Panc1 (cell line): Measurements from ENCODE around the gene NDST1. TPM values are rescaled to one million over a fixed set of nuclear protein-coding genes. Genes with fewer than 3 reads are reported as not detected.

Experiments
- ATAC-seq: fragments of 200-7000 bp; cut with Tn5 transposase; 2 replicates; pipeline ENCODE4 v1.9.1; 2020; ENCODE audit warnings: mild to moderate bottlenecking, moderate library complexity
- BruUV-seq: library from RNA; stranded (reverse); fragments of 400-500 nt; replicated peaks from 2 replicates; lab custom pipeline; 2021; lab: Mats Ljungman, UMichigan
- CTCF ChIA-PET: fragments of 300-600 bp; sonication (Branson Sonifier 250); formaldehyde crosslinking; loops from one replicate; lab custom pipeline; 2022; ENCODE audit warnings: antibody characterized with exemption; lab: Charles Lee
- POLR2A ChIA-PET: fragments of 300-600 bp; sonication (Branson Sonifier 250); formaldehyde crosslinking; loops from one replicate; lab custom pipeline; 2022; ENCODE audit warnings: antibody characterized with exemption; lab: Charles Lee
- DNase-seq: peaks from one replicate; pipeline ENCODE4 v3.0.0-alpha.2; 2010; ENCODE audit warnings: low read depth, low spot score
- H3K27ac ChIP-seq: 2 replicates; pipeline ENCODE4 v1.5.1; 2011; ENCODE audit warnings: mild to moderate bottlenecking, low read length, inconsistent platforms
- H3K27me3 ChIP-seq: fragments of 200-500 bp; sonication (Bioruptor generic); 2 replicates; pipeline ENCODE4 v1.6.0; 2014; ENCODE audit warnings: low read length, inconsistent platforms; ENCODE audit not compliant: control insufficient read depth, insufficient read depth
- H3K36me3 ChIP-seq: fragments of 200-500 bp; sonication (Bioruptor generic); 2 replicates; pipeline ENCODE4 v1.5.1; 2014; ENCODE audit warnings: inconsistent platforms, mild to moderate bottlenecking, low read length, moderate library complexity; ENCODE audit not compliant: control insufficient read depth, insufficient read depth
- H3K4me1 ChIP-seq: 2 replicates; pipeline ENCODE4 v1.5.1; 2011; ENCODE audit warnings: inconsistent platforms, mild to moderate bottlenecking, low read length, moderate library complexity; ENCODE audit not compliant: control insufficient read depth, insufficient read depth
- H3K4me3 ChIP-seq, 2 experiments: 2 replicates each; pipeline ENCODE4 v1.5.1; 2011 to 2012; ENCODE audit warnings: low read depth in 2 of 2, low read length in 2 of 2, mild to moderate bottlenecking in 2 of 2, inconsistent platforms in 1 of 2, moderate library complexity in 1 of 2
- H3K9me3 ChIP-seq: fragments of 200-500 bp; sonication (Bioruptor generic); 2 replicates; pipeline ENCODE4 v1.5.1; 2014; ENCODE audit warnings: low read depth, mild to moderate bottlenecking, inconsistent platforms, low read length, moderate library complexity; ENCODE audit not compliant: control insufficient read depth, insufficient read depth
- CTCF ChIP-seq: fragments of 450-650 bp; IDR thresholded peaks from 2 replicates; pipeline ENCODE4 v1.5.1; 2017; ENCODE audit warnings: mild to moderate bottlenecking
- POLR2AphosphoS5 ChIP-seq: IDR thresholded peaks from 2 replicates; pipeline ENCODE4 v1.6.1; 2012; ENCODE audit warnings: mild to moderate bottlenecking, low read depth, low read length, moderate library complexity
- REST ChIP-seq, 2 experiments: IDR thresholded peaks; 2 replicates each; pipeline ENCODE4 v1.6.1; 2011 to 2012; ENCODE audit warnings: low read depth in 2 of 2, control low read depth in 1 of 2, low read length in 1 of 2, mild to moderate bottlenecking in 1 of 2, moderate library complexity in 1 of 2; ENCODE audit not compliant: insufficient read depth in 1 of 2
- SIN3A ChIP-seq: IDR thresholded peaks from 2 replicates; pipeline ENCODE4 v1.6.1; 2012; ENCODE audit warnings: low read depth, mild to moderate bottlenecking, low read length, moderate library complexity, borderline replicate concordance; ENCODE audit not compliant: insufficient read depth
- in situ Hi-C: cut with HindIII; loops from 2 replicates; pipeline ENCODE4 v1.10.0; 2016; ENCODE audit warnings: low sequenced_read_pairs, low pct_unique_long_range_greater_than_20kb
- intact Hi-C: fragments of 100-400 bp; cut with micrococcal nuclease; formaldehyde crosslinking; loops from one replicate; pipeline ENCODE4 v1.10.0; 2022; ENCODE audit not compliant: unreplicated experiment
- total RNA-seq: library from RNA; stranded (reverse); gene quantifications from one replicate; pipeline ENCODE4 v1.2.1, GENCODE V29; 2021; ENCODE audit not compliant: unreplicated experiment

The NDST1 gene
- total RNA-seq, 1 experiment from 2014 or later: 142 TPM

GRCh38 chr5:150484964-150485692 is 22.8 kb upstream of the NDST1 start:
- Histone ChIP-seq H3K9me3 (no peaks in the 10 kb centered on the region), H3K27me3 (no peaks in the 10 kb centered on the region), H3K4me1 (peaks cover 40% of the 10 kb centered on the region), H3K4me3 (peak overlapping the region; percentile 79 to 81), H3K36me3 (no peaks in the 10 kb centered on the region), H3K27ac (peak overlapping the region; percentile 85)
- intact Hi-C loops (no loop called here), in situ Hi-C loops (no loop called here)
- ATAC-seq (no peak), DNase-seq (no peak)
- CTCF ChIA-PET: interaction anchor here (0.5 to 0.7 kb wide), 3 partner anchors 11 to 172 kb away, joined by 3 read pairs; no protein-coding TSS in a partner anchor
- TF ChIP-seq SIN3A: no peak
- no peak for TF ChIP-seq REST (IDR thresholded peaks at IDR 0.05; ENCODE audit: insufficient read depth in 1 of 2, low read depth in 2 of 2, low read length in 1 of 2)
- POLR2A ChIA-PET: interaction anchor here (0.5 kb wide), 1 partner anchor 31 kb away, joined by 3 read pairs; no protein-coding TSS in a partner anchor
- TSS peak; percentile 80 for BruUV-seq

GRCh38 chr5:150485693-150486401 is 22.1 kb upstream of the NDST1 start:
- Histone ChIP-seq H3K27me3 (no peaks in the 10 kb centered on the region), H3K9me3 (no peaks in the 10 kb centered on the region), H3K4me3 (peak overlapping the region; percentile 79 to 81), H3K4me1 (peaks cover 47% of the 10 kb centered on the region), H3K36me3 (no peaks in the 10 kb centered on the region), H3K27ac (peak overlapping the region; percentile 85)
- in situ Hi-C loops (no loop called here), intact Hi-C loops (no loop called here)
- ChIA-PET CTCF (interaction anchor here (0.6 kb wide), 1 partner anchor 29 kb away, joined by 4 read pairs; no protein-coding TSS in a partner anchor), POLR2A (interaction anchor here (0.5 to 0.6 kb wide), 2 partner anchors 10 to 30 kb away, joined by 3 to 8 read pairs; no protein-coding TSS in a partner anchor)
- no peak for DNase-seq
- no TSS peak for BruUV-seq
- ATAC-seq: peak; percentile 60
- TF ChIP-seq SIN3A (no peak), REST (IDR thresholded peaks at IDR 0.05; ENCODE audit: insufficient read depth in 1 of 2, low read depth in 2 of 2, low read length in 1 of 2) (no peak), POLR2AphosphoS5 (no peak), CTCF (no peak)
